HAP-1 (cell line): ENCODE data around the gene EFNA3.
A peak's percentile ranks its signal among the peaks of the same experiment; 100 is the strongest.

Source experiments
- DNase-seq, 2 experiments: peaks; one replicate each; pipeline ENCODE4 v3.0.0-alpha.2; 2016 to 2020; ENCODE audit warnings: low spot score in 2 of 2
- H3K27me3 ChIP-seq: fragments of 250-450 bp; sonication (Bioruptor Pico); 2 replicates; pipeline ENCODE4 v1.5.1; 2020; ENCODE audit warnings: low read depth, mild to moderate bottlenecking, moderate library complexity
- H3K36me3 ChIP-seq: fragments of 250-450 bp; sonication (Bioruptor Pico); replicated peaks from 2 replicates; pipeline ENCODE4 v1.5.1; 2020; ENCODE audit warnings: mild to moderate bottlenecking
- H3K4me1 ChIP-seq: fragments of 250-450 bp; sonication (Bioruptor Pico); 2 replicates; pipeline ENCODE4 v1.5.1; 2020; ENCODE audit warnings: mild to moderate bottlenecking
- H3K4me3 ChIP-seq: fragments of 250-450 bp; sonication (Bioruptor Pico); 2 replicates; pipeline ENCODE4 v1.5.1; 2020; ENCODE audit warnings: mild to moderate bottlenecking, moderate library complexity
- H3K9me3 ChIP-seq: fragments of 250-450 bp; sonication (Bioruptor Pico); 2 replicates; pipeline ENCODE4 v1.5.1; 2020; ENCODE audit warnings: mild to moderate bottlenecking, moderate library complexity
- in situ Hi-C: fragments of 300-500 bp; cut with MboI; formaldehyde crosslinking; loops from 3 replicates; pipeline ENCODE4 v1.14.3; 2020; ENCODE audit warnings: low sequenced_read_pairs, inconsistent platforms, mixed read lengths

Gene EFNA3

DNA sequence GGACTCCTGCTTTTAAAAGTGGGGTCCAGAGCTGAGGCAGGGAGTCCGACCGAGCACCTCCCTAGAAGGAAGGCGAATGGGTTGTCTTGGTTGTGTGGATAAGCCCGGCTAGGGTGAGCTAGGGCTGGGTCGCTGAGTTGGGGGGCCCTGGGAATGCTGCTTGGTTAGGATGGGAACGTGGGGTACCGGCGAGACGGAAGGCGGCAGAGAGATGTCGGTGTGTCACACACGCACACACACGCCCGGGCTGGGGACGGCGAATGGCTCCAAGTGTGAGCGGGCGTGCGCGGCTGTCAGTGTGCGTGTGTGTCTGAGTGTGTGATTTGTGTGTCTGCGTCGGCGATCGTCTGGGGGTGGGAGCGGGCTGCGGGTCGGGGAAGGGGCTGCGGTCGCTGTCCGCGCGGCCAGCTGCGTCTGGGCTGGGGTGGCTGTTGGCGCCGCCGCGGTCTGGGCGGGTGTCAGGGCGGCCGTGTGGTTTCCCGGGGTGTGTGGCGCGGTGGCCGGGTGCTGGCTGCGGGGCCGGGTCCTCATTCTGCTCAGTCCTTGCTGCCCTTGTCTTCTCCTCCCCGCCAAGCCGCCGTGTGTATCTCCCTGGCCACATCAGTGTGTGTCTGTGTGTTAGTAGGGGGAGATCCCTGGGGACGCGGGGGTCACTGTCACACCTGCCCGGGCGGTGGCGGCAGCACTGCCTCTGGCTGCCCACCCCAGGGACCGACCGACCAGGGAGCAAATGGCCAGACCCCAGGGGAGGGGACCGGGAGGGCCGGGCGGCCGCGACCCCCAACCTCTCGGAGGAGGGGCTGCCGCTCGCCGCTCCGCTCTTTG is 1.1 kb downstream of the EFNA3 start:
- peak overlapping the region; percentile 67 for H3K4me3 ChIP-seq
- H3K9me3 ChIP-seq = no peaks in the 10 kb centered on the region
- H3K36me3 ChIP-seq = no peaks in the 10 kb centered on the region
- DNase-seq = peak in 1 of 2 experiments; percentile 70
- no peaks in the 10 kb centered on the region for H3K27me3 ChIP-seq
- H3K4me1 ChIP-seq = peaks cover 19% of the 10 kb centered on the region
- in situ Hi-C loops = loop anchor here (5.0 to 10.0 kb wide), 2 partner anchors 32 to 55 kb away; no protein-coding TSS in a partner anchor

DNA sequence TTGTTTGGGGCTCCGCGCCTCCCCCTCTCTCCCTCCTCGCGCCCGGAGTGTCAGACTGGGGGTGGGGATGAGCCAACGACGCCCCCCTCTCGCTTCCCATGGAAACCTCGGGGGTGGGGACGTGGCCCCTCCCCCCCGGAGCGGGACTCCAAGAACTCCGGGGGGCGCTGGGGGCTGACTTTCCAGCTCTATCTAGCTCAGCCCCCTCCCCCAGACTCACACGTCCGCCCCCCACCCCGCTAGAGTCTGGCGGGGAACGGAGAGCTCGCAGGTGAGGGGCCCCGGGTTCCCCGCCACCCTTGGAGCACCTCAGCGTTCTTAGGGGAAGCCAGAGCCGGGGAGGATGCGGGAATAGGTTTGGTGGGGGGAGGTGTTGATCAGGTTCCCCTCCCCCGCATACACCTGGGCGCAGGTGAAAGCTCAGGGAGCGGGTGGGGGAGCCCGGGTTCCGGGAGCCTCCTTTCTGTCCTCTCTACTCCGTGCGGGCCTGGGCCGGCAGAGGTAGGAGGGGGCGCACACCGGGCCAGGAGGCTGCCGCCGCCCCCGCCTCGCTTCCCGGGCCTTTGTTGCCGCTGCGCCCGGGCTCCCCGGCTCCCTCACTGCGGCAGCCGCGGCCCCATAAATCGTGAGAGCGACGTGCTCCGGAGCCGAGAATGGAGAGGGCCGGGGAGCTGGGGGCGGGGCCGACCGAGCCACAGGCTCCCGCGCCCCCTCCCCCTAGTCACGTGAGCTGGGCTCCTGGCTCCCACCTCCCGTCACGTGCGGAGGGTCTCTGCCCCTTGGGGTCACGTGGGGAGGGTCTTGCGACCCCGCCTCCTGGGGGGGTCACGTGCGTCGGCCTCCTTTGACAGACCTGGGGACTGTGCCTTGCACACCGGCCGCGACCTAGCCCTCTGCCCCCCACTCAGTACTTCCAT is 1.9 kb downstream of the EFNA3 start:
- DNase-seq = peak; percentile 80 to 94
- Histone ChIP-seq H3K4me1 (peaks cover 20% of the 10 kb centered on the region), H3K9me3 (no peaks in the 10 kb centered on the region), H3K27me3 (no peaks in the 10 kb centered on the region), H3K4me3 (peak overlapping the region; percentile 67), H3K36me3 (no peaks in the 10 kb centered on the region)
- in situ Hi-C loops = loop anchor here (5.0 to 10.0 kb wide), 2 partner anchors 33 to 56 kb away; no protein-coding TSS in a partner anchor

DNA sequence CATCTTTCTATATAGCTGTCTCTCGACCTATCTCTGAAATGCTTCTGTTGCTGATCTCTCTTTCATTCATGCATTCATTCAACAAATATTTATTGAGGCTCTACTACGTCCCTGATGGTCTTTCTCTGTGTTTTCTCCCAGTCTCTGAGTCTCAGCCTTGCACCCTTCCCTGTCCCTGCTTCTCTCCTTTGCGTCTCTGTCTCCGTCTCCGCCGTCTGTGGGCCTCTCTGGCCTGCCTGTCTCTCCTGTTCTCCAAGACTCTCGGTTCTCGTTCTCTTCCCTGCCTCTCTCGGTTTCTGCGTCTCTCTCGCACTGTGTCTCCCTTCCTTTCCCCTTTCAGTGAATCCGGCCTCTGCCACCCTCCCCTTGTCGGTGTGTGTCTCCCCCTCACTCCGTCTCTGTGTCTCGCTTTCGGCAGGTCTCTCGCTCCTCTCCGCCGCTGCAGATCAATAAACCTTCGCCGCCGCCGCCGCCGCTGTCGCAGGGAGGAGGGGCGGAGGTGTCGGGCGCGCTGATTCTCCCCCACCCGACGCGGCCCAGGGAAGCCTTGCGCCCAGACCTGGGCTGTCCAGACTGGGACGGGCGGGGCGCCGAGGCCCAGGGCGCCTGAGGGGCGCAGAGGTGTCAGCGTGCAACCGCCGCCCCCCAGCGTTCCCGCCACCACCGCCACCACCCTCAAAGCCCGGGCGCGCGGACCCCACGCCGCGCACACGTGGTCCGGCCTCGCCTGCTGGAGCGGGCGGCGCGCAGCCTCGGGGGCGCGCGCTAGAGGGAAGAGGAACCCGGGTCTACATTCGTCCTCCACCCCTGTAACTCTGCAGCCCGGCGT is 3.0 kb downstream of the EFNA3 start:
- DNase-seq = no peak
- no peak overlapping the region; the same call in 1 of the 2 replicates for H3K4me3 ChIP-seq
- H3K4me1 ChIP-seq = peaks cover 23% of the 10 kb centered on the region
- in situ Hi-C loops = loop anchor here (5.0 to 10.0 kb wide), 2 partner anchors 34 to 57 kb away; no protein-coding TSS in a partner anchor
- no peaks in the 10 kb centered on the region; the same call in 1 of the 2 replicates for H3K36me3 ChIP-seq
- H3K9me3 ChIP-seq = no peaks in the 10 kb centered on the region
- no peaks in the 10 kb centered on the region for H3K27me3 ChIP-seq

- Histone ChIP-seq H3K4me3 (no peak overlapping the region), H3K4me1 (peaks cover 22% of the 10 kb centered on the region), H3K36me3 (no peaks in the 10 kb centered on the region; the same call in 1 of the 2 replicates), H3K9me3 (no peaks in the 10 kb centered on the region), H3K27me3 (no peaks in the 10 kb centered on the region)
- peak in 1 of 2 experiments; percentile 45 for DNase-seq
- in situ Hi-C loops = loop anchor here (5.0 to 10.0 kb wide), 2 partner anchors 35 to 58 kb away; no protein-coding TSS in a partner anchor
These were observed 3.8 kb downstream of the EFNA3 start for GRCh38 chr1:155082301-155083051.

DNA sequence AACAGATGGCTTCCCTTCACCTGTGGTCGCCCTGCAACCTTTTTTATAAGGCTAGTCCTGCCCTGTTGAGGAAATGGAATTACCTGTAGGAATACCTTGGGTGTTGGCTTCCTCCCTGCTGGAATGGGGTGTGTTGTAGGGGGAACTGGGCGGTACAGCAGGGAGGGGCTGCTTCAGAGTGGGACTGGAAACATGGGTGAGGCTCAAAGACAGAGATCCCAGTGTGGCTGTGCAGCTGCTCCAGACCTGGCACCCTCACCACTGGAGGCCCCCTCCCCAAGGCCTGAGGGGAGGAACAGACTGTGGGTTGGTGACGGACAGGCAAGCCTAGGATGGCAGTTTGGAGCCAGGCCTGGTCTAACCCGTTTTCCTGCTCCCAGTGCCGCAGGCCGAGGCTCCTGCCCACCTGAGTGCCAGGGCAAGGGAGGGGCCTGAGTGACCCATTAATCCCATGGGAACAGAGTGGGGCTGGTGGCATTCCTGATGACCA is 4.5 kb downstream of the EFNA3 start:
- no peaks in the 10 kb centered on the region; the same call in 1 of the 2 replicates for H3K36me3 ChIP-seq
- no peak for DNase-seq
- no peaks in the 10 kb centered on the region for H3K27me3 ChIP-seq
- in situ Hi-C loops = loop anchor here (5.0 to 10.0 kb wide), 2 partner anchors 36 to 58 kb away; no protein-coding TSS in a partner anchor
- H3K4me3 ChIP-seq = no peak overlapping the region
- H3K9me3 ChIP-seq = no peaks in the 10 kb centered on the region
- H3K4me1 ChIP-seq = peaks cover 21% of the 10 kb centered on the region

DNA sequence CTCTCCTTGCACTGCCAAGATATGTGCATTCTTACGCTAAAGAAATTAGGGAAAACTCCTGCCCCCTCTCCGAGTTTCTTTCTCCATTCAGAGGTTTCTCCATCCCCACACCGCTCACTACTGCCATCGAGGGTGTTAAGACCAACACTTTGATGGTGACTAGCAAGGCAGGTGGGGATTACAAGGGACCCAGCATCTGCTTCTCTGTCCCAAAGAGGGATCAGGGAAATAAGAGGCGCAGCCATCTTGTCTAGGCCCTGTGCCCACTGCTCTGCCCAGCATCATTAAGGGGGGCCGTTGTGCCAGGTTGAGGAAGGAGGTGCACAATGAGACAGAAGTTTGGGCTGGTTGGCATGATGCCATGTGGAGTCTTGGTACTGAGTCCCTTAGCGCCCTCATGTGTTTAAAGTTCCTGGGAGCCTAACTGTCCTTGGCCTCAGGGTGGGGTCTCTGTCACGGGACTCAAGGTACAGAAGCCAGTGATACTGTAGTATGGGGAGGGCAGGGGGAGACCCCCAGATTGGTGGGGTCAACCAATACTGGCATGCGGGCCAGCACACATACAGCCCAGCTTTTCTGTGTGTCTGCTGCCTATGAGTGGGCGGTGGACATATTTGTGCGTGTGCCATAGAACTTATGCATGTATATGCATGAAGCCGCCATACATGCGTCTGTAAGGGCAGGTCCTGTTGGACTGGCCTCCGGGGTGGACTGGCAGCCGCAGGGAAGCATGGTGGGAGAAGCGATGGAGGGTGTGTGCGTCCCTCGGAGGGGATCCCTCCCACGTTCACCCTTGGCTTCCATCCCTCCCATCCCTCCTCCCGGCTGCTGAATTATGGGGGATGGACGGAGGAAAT is 5.5 kb downstream of the EFNA3 start:
- H3K9me3 ChIP-seq = no peaks in the 10 kb centered on the region
- in situ Hi-C loops = loop anchor here (5.0 to 10.0 kb wide), 2 partner anchors 37 to 59 kb away; no protein-coding TSS in a partner anchor
- no peaks in the 10 kb centered on the region for H3K27me3 ChIP-seq
- peak in 1 of 2 experiments; percentile 59 for DNase-seq
- H3K4me3 ChIP-seq = peak overlapping the region; percentile 66
- H3K4me1 ChIP-seq = peaks cover 17% of the 10 kb centered on the region
- H3K36me3 ChIP-seq = no peaks in the 10 kb centered on the region; the same call in 1 of the 2 replicates

DNA sequence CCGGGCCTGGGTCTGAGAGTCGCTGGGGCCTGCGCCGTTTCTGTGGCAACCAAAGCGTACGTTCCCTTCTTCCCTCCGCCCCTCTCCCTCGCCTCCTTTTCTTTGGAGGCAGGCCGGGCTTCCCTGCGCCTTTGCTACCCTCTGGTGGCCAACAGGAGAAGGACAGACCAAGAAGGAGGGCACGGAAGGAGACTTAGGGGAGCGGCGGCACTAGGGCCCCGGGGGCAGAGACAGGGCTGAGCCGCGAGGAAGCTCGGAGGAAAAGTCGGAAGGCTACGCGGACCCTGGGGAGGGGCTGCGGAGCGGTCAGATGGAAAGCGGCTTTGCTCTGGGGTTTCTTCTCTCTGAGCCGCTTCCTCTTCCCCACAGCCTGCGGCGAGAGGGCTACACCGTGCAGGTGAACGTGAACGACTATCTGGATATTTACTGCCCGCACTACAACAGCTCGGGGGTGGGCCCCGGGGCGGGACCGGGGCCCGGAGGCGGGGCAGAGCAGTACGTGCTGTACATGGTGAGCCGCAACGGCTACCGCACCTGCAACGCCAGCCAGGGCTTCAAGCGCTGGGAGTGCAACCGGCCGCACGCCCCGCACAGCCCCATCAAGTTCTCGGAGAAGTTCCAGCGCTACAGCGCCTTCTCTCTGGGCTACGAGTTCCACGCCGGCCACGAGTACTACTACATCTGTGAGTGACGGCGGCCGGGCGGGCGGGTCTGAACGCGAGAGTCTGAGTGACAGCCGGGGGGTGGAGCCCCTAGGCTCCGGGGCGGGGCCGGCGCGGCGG is 6.3 kb downstream of the EFNA3 start:
- Histone ChIP-seq H3K36me3 (no peaks in the 10 kb centered on the region; the same call in 1 of the 2 replicates), H3K4me3 (peak overlapping the region; percentile 66), H3K27me3 (no peaks in the 10 kb centered on the region), H3K9me3 (no peaks in the 10 kb centered on the region), H3K4me1 (peaks cover 17% of the 10 kb centered on the region)
- in situ Hi-C loops = loop anchor here (5.0 to 10.0 kb wide), 2 partner anchors 38 to 60 kb away; no protein-coding TSS in a partner anchor
- DNase-seq = peak; percentile 94 to 97

- Histone ChIP-seq H3K4me3 (peak overlapping the region; percentile 66), H3K27me3 (no peaks in the 10 kb centered on the region), H3K9me3 (no peaks in the 10 kb centered on the region), H3K4me1 (peaks cover 17% of the 10 kb centered on the region), H3K36me3 (no peaks in the 10 kb centered on the region; the same call in 1 of the 2 replicates)
- DNase-seq = peak in 1 of 2 experiments; percentile 70
- in situ Hi-C loops = loop anchor here (10.0 kb wide), 1 partner anchor 61 kb away; no protein-coding TSS in a partner anchor
These were observed 7.0 kb downstream of the EFNA3 start for GRCh38 chr1:155085504-155086127.

- DNase-seq = peak in 1 of 2 experiments; percentile 88
- Histone ChIP-seq H3K9me3 (no peaks in the 10 kb centered on the region), H3K36me3 (no peaks in the 10 kb centered on the region; the same call in 1 of the 2 replicates), H3K4me3 (peak overlapping the region; percentile 66), H3K27me3 (no peaks in the 10 kb centered on the region), H3K4me1 (peaks cover 15% of the 10 kb centered on the region)
- in situ Hi-C loops = loop anchor here (10.0 kb wide), 1 partner anchor 61 kb away; no protein-coding TSS in a partner anchor
These were observed 7.6 kb downstream of the EFNA3 start for GRCh38 chr1:155086128-155086741.
